ENCODE measurements around the gene LAPTM5. TPM values are rescaled to one million over a fixed set of nuclear protein-coding genes. Genes with fewer than 3 reads are reported as not detected.

The LAPTM5 gene
- total RNA-seq, 6 donors from 2014 or later = 148 to 624 (median 225) TPM

- WGBS, 2 donors = 77 to 84% methylated on average over 15 to 16 of the region's 16 CpGs
- no peak overlapping the region for H3K4me3 ChIP-seq
Observed at GRCh38 chr1:30746212-30747032, 11.2 kb downstream of the LAPTM5 start.

GRCh38 chr1:30745834-30746208 is 11.8 kb downstream of the LAPTM5 start:
- no peak for TF ChIP-seq POLR2AphosphoS5 (IDR thresholded peaks at IDR 0.05)
- TF ChIP-seq POLR2A (IDR thresholded peaks at IDR 0.05) = no peak
- TF ChIP-seq CTCF (IDR thresholded peaks at IDR 0.05) = no peak
- TF ChIP-seq EP300 (IDR thresholded peaks at IDR 0.05) = no peak
- ATAC-seq (ENCODE audit: low FRiP score in 2 of 2) (no peak), DNase-seq (no peak)
- Histone ChIP-seq H3K27me3 (no peaks in the 10 kb centered on the region), H3K36me3 (peaks cover 0 to 13% (median 6%) of the 10 kb centered on the region in 4 donors), H3K9me3 (no peaks in the 10 kb centered on the region), H3K27ac (peak overlapping the region in 3 of 4 donors; percentile 8 to 94 (median 92)), H3K4me3 (no peak overlapping the region), H3K4me1 (peaks cover 29 to 88% (median 67%) of the 10 kb centered on the region in 4 donors)
- 67 to 79% methylated on average over 3 to 4 of the region's 4 CpGs for WGBS, 2 donors

More at GRCh38 chr1:30746212-30747032, 11.2 kb downstream of the LAPTM5 start:
- H3K36me3 ChIP-seq = peaks cover 0 to 9% (median 3%) of the 10 kb centered on the region in 4 donors
- no peaks in the 10 kb centered on the region for H3K9me3 ChIP-seq
- no peak for ATAC-seq (ENCODE audit: low FRiP score in 2 of 2)
- peak overlapping the region in 3 of 4 donors; percentile 8 to 94 (median 92) for H3K27ac ChIP-seq
- H3K27me3 ChIP-seq = no peaks in the 10 kb centered on the region
- H3K4me1 ChIP-seq = peaks cover 30 to 87% (median 69%) of the 10 kb centered on the region in 4 donors
- DNase-seq = no peak
- no peak for TF ChIP-seq CTCF (IDR thresholded peaks at IDR 0.05)
- TF ChIP-seq EP300 (IDR thresholded peaks at IDR 0.05) = no peak
- TF ChIP-seq POLR2AphosphoS5 (IDR thresholded peaks at IDR 0.05) = no peak
- no peak for TF ChIP-seq POLR2A (IDR thresholded peaks at IDR 0.05)

- ATAC-seq (ENCODE audit: low FRiP score in 2 of 2) = no peak
- Histone ChIP-seq H3K27me3 (no peaks in the 10 kb centered on the region), H3K4me3 (no peak overlapping the region), H3K27ac (peak overlapping the region in 3 of 4 donors; percentile 8 to 94 (median 92)), H3K4me1 (peaks cover 29 to 83% (median 61%) of the 10 kb centered on the region in 4 donors), H3K9me3 (no peaks in the 10 kb centered on the region), H3K36me3 (peaks cover 0 to 17% (median 6%) of the 10 kb centered on the region in 4 donors)
- TF ChIP-seq POLR2AphosphoS5 (IDR thresholded peaks at IDR 0.05) (no peak), POLR2A (IDR thresholded peaks at IDR 0.05) (no peak), CTCF (IDR thresholded peaks at IDR 0.05) (no peak), EP300 (IDR thresholded peaks at IDR 0.05) (no peak)
- DNase-seq = no peak
- 76 to 85% methylated on average over 13 to 14 of the region's 14 CpGs for WGBS, 2 donors
Observed at GRCh38 chr1:30745156-30745833, 12.3 kb downstream of the LAPTM5 start.

- no peak for TF ChIP-seq EP300 (IDR thresholded peaks at IDR 0.05)
- no peak for TF ChIP-seq CTCF (IDR thresholded peaks at IDR 0.05)
- TF ChIP-seq POLR2A (IDR thresholded peaks at IDR 0.05) = no peak
- TF ChIP-seq POLR2AphosphoS5 (IDR thresholded peaks at IDR 0.05) = no peak
- peaks cover 0 to 26% (median 11%) of the 10 kb centered on the region in 4 donors for H3K36me3 ChIP-seq
- peak overlapping the region in 2 of 4 donors; percentile 49 to 92 for H3K27ac ChIP-seq
- DNase-seq (no peak), ATAC-seq (ENCODE audit: low FRiP score in 2 of 2) (peak in 1 of 2 donors; percentile 1)
- H3K4me1 ChIP-seq = peaks cover 27 to 73% (median 54%) of the 10 kb centered on the region in 4 donors
- no peak overlapping the region for H3K4me3 ChIP-seq
- no peaks in the 10 kb centered on the region for H3K9me3 ChIP-seq
- no peaks in the 10 kb centered on the region for H3K27me3 ChIP-seq
- WGBS, 2 donors = 66 to 85% methylated on average over 7 of the region's 7 CpGs
Observed at GRCh38 chr1:30744060-30744756, 13.4 kb downstream of the LAPTM5 start.

Measured in upper lobe of left lung (tissue), 6 donors.